ENCODE results near the gene LRWD1.
"Not testable (repeated sequence)": the region's sequence is repeated elsewhere in the genome, so short reads cannot be mapped to it uniquely, and the experiment has no call there.

LRWD1 gene

GRCh38 chr7:102469351-102469971 is 4.7 kb downstream of the LRWD1 start:
- FAIRE-seq, result no peak

- FAIRE-seq, result no peak
Measured at GRCh38 chr7:102469972-102470825, 5.4 kb downstream of the LRWD1 start.

DNA sequence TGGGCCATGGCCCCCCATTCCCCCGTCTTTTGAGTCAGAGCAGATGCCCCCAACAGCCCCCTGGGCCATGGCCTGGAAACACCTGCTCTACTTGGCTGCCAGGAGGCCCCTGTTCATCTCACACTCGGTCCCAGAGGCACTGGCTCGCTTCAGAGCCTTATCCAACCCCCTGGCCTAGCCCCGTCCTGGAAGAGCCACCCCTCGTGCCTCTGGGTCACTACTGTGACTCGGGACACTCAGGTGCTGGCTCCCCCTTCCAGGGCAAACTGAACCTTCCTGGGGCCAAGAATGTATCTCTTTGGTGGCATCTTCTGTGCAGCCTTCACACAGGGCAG is 7.0 kb downstream of the LRWD1 start:
- no peak for FAIRE-seq

DNA sequence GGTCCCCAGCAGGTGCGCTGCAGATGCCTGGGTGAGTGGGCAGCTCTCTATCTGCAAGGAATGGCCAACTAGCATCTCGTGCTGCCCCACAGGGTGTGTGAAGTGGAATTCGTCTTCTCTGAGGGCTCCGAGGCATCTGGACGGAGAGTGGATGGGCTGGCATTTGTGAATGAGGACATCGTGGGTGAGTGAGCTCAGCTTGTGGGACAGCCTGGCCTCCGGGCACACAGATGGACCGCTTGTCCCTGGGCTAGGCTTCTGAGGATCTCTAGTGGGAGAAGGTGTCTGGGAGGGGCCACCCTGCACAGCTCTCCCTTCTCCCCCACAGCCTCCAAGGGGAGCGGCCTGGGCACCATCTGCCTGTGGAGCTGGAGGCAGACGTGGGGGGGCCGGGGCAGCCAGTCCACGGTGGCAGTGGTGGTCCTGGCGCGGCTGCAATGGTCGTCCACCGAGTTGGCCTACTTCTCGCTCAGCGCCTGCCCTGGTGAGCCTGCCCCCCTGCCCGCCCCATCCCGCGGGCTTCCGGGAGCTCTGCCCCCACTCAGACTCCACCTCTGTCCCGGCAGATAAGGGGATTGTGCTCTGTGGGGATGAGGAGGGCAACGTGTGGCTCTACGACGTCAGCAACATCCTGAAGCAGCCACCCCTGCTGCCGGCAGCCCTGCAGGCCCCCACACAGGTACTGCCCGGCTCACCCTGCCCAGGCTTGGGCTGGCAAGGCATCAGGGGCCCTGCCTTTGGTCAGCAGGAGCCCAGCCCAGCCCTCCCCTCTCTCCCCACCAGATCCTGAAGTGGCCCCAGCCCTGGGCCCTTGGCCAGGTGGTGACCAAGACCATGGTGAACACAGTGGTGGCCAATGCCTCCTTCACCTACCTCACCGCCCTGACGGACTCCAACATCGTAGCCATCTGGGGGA is 7.6 kb downstream of the LRWD1 start:
- FAIRE-seq, result no peak

GRCh38 chr7:102473271-102473991 is 8.6 kb downstream of the LRWD1 start:
- FAIRE-seq, result no peak

GRCh38 chr7:102474116-102474515 is 9.3 kb downstream of the LRWD1 start:
- FAIRE-seq, result not testable (repeated sequence)

DNA sequence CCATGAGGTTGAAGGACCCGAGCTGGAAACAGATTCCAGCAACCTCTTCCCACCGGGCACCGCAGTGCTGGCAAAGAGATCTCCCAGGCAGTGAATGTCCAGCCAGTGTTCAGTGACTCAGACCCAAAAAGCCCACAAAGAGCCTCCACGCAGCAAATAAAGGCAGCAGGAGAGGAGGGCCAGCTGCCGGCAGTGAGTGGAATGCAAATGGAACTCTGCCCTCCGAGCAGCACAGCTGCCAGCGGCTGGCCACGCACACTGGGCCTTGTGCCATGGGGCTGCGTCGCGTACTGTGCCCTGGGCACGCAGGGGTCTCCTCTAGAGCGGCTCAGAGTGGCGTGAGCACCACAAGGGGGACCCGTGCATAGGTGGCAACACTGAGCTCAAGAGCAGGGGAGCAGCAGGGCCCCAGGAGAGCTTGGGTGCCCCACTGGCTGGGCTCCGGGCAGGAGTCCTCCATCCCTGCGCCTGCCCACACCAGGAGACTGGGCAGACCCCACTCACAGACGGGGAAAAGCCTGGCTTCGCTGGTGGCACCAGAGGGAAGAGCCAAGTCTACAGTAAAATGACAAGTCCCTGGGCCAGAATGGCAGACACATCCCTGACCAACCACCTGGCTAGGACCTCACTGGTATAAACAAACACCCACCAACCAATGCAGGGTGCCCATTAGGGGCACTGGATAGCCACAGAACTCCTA is 10.1 kb downstream of the LRWD1 start:
- not testable (repeated sequence) for FAIRE-seq

- not testable (repeated sequence) for FAIRE-seq
Measured at GRCh38 chr7:102478314-102479208, 13.8 kb downstream of the LRWD1 start, which contains the start of gene POLR2J. Gene POLR2J, minus strand, starts transcription at chr7:102478922. Its CDS starts 62 bp downstream, at chr7:102478860.

DNA sequence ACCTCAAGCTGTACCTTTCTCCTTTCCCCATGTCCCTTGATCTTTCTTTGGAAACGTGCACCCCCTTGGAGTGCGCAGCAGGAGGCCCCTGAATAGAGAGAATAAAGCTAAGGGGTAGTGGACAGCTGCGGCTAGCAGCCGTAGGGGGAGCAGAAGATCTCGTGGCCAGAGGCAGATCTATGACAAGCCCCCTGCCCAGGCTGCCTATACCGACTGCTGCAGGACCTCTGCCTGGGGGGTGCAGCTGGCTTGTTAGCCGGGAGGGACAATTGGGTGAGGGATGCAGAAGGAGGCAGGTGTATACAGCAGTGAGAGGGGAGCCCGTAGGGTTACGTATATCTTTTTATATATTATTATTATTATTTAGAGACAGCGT is 14.4 kb downstream of the LRWD1 start:
- FAIRE-seq, result not testable (repeated sequence)

DNA sequence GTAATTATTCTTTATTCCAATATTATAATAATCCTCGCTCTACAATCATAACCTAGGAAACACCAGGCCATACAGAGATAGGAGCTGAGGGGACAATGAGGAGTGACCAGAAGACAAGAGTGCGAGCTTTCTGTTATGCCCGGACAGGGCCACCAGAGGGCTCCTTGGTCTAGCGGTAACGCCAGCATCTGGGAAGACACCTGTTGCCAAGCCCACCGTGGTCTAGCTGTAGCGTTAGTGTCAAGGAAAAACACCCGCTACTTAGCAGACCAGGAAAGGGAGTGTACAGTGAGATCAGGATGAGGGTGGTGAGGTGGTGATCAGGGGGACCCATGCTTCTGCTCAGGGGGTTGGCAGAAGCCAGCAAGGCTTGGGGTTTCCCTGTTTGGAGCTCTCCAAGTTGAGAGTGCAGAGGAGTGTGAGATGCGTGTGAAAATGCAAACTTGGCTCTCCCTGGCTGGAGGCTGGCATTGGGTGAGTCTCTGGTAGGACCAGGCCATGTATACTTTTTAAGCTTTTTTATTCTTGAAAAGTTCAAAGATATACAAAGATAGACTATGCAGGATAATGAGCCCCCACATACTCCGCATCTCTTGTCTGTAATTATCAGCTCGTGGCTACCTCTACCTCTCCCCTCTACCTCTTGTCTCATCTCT is 15.3 kb downstream of the LRWD1 start:
- FAIRE-seq, result not testable (repeated sequence)

GRCh38 chr7:102481962-102482361 is 17.2 kb downstream of the LRWD1 start:
- not testable (repeated sequence) for FAIRE-seq

DNA sequence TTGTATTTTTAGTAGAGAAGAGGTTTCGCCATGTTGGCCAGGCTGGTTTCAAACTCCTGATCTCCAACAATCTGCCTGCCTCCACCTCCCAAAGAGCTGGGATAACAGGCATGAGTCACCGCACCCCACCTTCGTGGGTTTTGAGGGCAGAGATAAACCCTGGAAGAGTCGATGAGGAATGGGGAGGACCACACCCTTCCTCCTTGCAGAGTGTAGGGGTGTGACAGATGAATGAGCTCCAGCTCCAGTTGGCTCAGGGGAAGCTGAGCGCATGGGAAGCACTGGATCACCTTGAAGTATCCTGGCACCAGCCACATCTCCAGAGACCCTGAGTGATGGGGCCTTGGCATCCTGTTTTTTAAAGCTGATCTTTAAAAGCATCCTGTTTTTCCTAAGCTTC is 19.5 kb downstream of the LRWD1 start:
- FAIRE-seq, result not testable (repeated sequence)

GRCh38 chr7:102490529-102491075 is 25.8 kb downstream of the LRWD1 start:
- FAIRE-seq, result not testable (repeated sequence)

GRCh38 chr7:102493220-102493935 is 28.6 kb downstream of the LRWD1 start:
- FAIRE-seq, result not testable (repeated sequence)

DNA sequence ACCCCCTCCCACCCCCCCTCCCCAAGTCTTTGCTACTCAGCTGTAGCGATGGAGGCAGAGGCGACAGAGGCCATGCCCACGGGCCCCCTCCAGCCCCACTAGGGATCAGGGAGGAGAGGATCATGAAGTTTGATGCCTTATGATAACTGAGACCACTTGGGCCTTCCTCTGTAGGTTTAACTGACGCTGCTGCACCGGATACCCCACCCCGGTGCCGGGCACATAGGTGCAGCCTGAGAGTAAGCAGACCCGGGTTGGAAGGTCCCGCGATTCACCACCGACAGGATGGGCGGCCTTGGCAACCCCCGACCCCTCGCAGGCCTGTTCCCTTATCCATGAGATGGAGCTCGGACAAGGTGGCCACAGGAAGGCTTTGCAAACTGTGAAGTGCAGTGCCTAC is 29.2 kb downstream of the LRWD1 start:
- not testable (repeated sequence) for FAIRE-seq

GRCh38 chr7:102494473-102495149 is 29.8 kb downstream of the LRWD1 start:
- not testable (repeated sequence) for FAIRE-seq

DNA sequence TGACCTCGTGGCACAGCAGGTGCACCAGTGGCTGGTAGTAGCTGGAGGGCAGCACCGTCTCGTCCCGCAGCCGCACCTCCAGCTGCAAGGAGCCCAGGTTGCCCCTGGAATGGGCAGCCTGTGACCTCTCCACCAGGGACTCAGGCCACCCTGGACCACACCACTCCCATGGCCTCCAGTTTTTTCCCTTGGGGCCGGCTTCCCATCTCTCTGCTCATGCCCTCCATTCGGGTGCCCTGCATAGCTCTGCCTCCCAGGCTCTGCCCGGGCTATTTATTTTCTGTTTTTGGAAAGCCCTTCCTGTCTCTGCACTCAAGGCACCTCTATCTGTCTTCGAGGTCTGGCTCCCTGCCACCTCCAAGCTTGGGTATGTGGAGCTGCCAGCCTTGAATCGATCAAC is 32.1 kb downstream of the LRWD1 start:
- not testable (repeated sequence) for FAIRE-seq

GRCh38 chr7:102497308-102497707 is 32.5 kb downstream of the LRWD1 start:
- not testable (repeated sequence) for FAIRE-seq

DNA sequence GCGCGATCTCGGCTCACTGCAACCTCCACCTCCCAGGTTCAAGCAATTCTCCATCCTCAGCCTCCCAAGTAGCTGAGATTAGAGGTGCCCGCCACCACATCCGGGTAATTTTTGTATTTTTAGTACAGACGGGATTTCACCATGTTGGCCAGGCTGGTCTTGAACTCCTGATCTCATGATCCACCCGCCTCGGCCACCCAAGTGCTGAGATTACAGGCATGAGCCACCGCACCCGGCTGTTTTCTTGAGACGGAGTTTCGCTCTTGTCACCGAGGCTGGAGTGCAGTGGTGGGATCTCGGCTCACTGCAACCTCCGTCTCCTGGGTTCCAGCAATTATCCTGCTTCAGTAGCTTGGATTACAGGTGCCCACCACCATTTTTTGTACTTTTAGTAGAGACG is 33.5 kb downstream of the LRWD1 start:
- FAIRE-seq, result not testable (repeated sequence)

Data from A204.1 (cell line).